ENCODE measurements around the gene DNAH10.

Gene DNAH10

GRCh38 chr12:123845881-123846280 lies 83.8 kb downstream of the DNAH10 start:
- DNase-seq = no peak

GRCh38 chr12:123846340-123846739 lies 84.2 kb downstream of the DNAH10 start:
- DNase-seq = no peak

DNA sequence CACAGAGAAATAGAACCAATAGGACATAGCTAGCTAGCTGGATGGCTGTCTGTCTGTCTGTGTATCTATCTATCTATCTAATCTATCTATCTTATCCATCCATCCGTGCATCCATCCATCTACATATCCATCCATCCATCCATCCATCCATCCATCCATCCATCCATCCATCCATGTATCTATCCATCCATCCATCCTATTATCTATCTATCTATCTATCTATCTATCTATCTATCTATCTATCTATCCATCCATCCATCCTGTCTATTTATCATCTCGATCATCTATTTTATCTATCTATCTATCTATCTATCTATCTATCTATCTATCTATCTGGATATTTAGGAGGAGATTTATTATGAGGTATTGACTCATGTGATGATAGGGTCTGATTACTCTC lies 84.9 kb downstream of the DNAH10 start:
- no peak for DNase-seq

DNA sequence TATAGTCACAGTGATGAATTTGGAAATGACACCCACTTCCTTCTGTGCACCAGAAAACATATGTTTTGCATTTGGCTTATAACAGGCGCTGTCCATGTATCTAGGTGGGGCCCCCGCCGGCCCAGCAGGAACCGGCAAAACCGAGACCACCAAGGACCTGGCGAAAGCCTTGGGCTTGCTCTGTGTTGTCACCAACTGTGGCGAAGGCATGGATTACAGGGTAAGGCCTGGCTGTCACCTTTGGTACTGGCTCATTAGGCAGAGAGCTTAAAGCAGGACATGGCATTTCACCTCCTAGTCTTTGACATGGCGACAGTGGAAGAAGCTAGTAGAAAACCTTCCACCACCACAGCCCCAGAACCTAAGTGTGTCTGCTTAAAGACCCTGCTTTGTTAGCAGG lies 85.8 kb downstream of the DNAH10 start:
- DNase-seq = no peak

GRCh38 chr12:123849517-123849916 lies 87.4 kb downstream of the DNAH10 start:
- no peak for DNase-seq

GRCh38 chr12:123850246-123851134 lies 88.4 kb downstream of the DNAH10 start:
- DNase-seq = no peak

DNA sequence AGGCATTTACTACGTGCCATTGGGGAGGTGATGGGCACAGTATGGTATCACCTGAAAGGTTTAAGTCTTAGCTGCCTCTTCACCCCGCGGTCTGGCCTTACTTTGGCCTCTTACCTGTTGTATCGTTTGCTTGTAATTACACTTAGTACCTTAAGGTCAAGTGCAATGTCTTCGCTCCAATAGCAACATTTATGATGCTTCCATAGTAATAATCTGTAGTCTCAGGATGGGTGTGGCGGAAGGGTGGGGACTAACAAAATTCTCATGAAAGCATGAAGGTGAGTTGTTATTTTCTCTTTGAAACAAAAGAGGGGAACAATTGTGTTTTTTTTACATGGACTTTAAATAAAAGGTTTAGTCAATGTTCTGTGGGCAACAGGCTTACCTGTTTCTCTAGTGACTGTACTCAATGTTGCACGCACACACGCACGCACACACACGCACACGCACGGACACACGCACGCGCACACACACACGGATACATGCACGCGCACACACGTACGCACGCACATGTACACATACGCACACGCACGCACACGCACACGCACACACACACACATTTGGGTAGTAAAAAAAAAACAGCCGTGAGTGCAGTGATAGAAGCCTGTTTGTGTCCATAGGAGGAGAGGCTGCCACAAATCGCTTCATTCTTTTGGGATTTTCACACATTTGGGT lies 91.4 kb downstream of the DNAH10 start:
- no peak for DNase-seq

GRCh38 chr12:123854232-123854631 lies 92.1 kb downstream of the DNAH10 start:
- no peak for DNase-seq

GRCh38 chr12:123854918-123855317 lies 92.8 kb downstream of the DNAH10 start:
- DNase-seq = no peak

- no peak for DNase-seq
Observed at GRCh38 chr12:123856681-123857080, 94.6 kb downstream of the DNAH10 start.

DNA sequence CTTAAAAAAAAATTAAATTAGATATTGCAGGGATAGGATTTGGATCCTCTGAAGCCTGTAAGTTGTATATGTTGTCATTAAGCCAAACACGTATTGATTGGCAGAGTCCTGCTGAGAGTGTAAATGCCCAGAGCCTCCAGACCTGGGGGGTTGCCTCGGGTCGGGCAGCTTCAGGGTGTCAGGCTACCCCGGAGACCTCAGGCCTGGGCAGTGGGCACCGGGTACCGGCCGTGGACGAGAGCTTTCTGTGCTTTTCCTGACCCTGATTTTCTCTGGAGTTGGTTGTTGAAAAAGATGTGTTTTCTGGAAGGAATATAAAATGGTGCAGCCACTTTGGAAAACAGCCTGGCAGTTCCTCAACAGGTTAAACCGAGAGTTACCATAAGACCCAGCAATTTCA lies 96.1 kb downstream of the DNAH10 start:
- no peak for DNase-seq

- DNase-seq = no peak
Observed at GRCh38 chr12:123859035-123859434, 96.9 kb downstream of the DNAH10 start.

DNA sequence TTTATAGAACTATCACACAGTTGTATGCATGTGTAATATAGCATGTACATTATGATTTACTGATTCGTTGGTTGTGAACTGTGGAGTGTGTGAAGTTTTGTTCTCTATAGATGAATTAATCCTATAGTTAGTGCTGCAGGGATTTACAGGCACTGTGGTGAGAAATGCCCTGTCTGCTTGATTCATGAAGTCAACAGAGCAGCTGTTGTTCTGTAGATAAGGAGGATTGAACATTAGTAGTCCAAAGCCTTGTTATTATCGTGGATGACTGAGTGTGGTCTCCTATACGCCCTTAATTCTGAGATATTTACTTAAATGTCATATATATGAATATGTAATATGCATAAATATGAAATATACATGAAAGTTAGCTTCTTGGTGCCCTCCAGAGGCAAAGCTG lies 98.3 kb downstream of the DNAH10 start:
- no peak for DNase-seq

- no peak for DNase-seq
Observed at GRCh38 chr12:123861392-123861791, 99.3 kb downstream of the DNAH10 start.

GRCh38 chr12:123867141-123867540 lies 105.0 kb downstream of the DNAH10 start:
- no peak for DNase-seq

GRCh38 chr12:123868791-123869190 lies 106.7 kb downstream of the DNAH10 start:
- DNase-seq = no peak

GRCh38 chr12:123873793-123874192 lies 111.7 kb downstream of the DNAH10 start:
- no peak for DNase-seq

GRCh38 chr12:123877968-123878367 lies 115.9 kb downstream of the DNAH10 start:
- DNase-seq = no peak

- DNase-seq = no peak
Observed at GRCh38 chr12:123879101-123879500, 117.0 kb downstream of the DNAH10 start.

- DNase-seq = no peak
Observed at GRCh38 chr12:123879691-123880090, 117.6 kb downstream of the DNAH10 start.

DNA sequence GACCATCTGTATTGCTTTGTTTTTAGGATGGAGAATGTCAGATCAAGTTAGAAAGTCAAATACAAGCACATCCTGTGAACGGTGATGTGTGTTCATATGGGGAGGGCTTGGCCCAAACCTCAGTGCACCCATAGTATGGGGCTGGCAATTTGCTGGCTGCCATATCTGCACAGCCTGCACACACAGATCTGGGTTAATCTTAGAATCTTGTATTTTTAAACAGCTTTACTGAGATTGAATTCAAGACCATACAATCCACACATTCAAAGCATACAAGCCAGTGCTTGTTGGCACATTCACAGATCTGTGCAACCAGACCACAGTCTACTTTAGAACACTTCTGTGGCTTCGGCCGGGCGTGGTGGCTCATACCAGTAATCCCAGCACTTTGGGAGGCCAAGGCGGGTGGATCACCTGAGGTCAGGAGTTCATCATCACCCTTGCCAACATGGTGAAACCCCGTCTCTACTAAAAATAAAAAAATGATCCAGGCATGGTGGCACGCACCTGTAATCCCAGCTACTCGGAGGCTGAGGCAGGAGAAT lies 120.1 kb downstream of the DNAH10 start:
- DNase-seq = no peak

- no peak for DNase-seq
Observed at GRCh38 chr12:123886258-123886657, 124.2 kb downstream of the DNAH10 start.

- no peak for DNase-seq
Observed at GRCh38 chr12:123886931-123887582, 125.0 kb downstream of the DNAH10 start.

- no peak for DNase-seq
Observed at GRCh38 chr12:123888989-123889388, 126.9 kb downstream of the DNAH10 start.

Data from NCI-H1048 (cell line).